Astrocyte (in vitro differentiated cells and primary cell): ENCODE results near the gene SF3A2.
A peak's percentile ranks its signal among the peaks of the same experiment; 100 is the strongest.

Experiments used
- CTCF ChIP-seq: IDR thresholded peaks from 2 replicates; pipeline ENCODE4 v1.5.1; 2011; ENCODE audit warnings: low read depth, mild to moderate bottlenecking, inconsistent platforms, low read length, moderate library complexity; ENCODE audit not compliant: insufficient read depth
- EZH2 ChIP-seq: IDR thresholded peaks from 2 replicates; pipeline ENCODE4 v1.6.1; 2012; ENCODE audit warnings: mild to moderate bottlenecking, low read length, inconsistent platforms; ENCODE audit not compliant: insufficient read depth

GRCh38 chr19:2249880-2250765 is 13.5 kb downstream of the SF3A2 start:
- no peak for TF ChIP-seq CTCF
- TF ChIP-seq EZH2 = peak; percentile 43
